Spleen (tissue), 7 donors: Measurements from ENCODE around the gene SLC37A3.

Source experiments
- POLR2A ChIP-seq, 3 donors: fragments of 450-650 bp; IDR thresholded peaks; one replicate each; pipeline ENCODE4 v1.5.1; 2017; ENCODE audit warnings: antibody characterized with exemption in 3 of 3, mild to moderate bottlenecking in 1 of 3
- TF ChIP-seq, protein P1 (sequence below), 11 experiments: fragments of 200-600 bp in 7 of 11; fragments of 450-650 bp in 4 of 11; sonication (generic) in 4 of 11; IDR thresholded peaks in 8 of 11; conservative IDR thresholded peaks in 3 of 11; 1 replicate in 7 of 11; 2 replicates in 4 of 11; pipeline versions ENCODE4 v1.4.0 to v1.8.0; 2016 to 2021; ENCODE audit warnings: antibody characterized with exemption in 11 of 11, inconsistent platforms in 4 of 11, mild to moderate bottlenecking in 1 of 11
- donor health status: DM: no; HTN: no; CAD: no; lungs with moderate emphysema.
- donor health status: DM: no; HTN: no; CAD: no.
- donor health status: DM: no; HTN: no; CAD: no.

DNA sequence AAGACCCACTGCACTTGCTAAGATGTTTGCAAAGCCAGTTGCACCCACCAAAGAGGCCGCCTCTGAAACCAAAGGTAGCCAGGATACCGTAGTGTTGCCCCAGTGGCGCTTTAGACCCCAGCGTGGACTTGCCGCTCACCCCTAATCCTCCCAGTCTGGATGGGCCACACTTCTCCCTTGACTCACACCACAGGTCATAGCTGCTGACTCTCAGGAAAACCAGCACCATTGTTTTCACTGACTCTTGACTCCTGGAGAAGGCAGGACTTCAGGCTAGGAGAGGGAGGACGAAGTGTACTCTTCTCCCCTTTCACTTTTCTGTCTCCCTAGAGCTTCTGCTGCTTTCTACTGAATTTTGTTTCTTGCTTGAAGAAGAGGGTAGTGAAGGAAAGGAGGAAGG is 27.8 kb upstream of the SLC37A3 start:
- TF ChIP-seq, protein P1, sequence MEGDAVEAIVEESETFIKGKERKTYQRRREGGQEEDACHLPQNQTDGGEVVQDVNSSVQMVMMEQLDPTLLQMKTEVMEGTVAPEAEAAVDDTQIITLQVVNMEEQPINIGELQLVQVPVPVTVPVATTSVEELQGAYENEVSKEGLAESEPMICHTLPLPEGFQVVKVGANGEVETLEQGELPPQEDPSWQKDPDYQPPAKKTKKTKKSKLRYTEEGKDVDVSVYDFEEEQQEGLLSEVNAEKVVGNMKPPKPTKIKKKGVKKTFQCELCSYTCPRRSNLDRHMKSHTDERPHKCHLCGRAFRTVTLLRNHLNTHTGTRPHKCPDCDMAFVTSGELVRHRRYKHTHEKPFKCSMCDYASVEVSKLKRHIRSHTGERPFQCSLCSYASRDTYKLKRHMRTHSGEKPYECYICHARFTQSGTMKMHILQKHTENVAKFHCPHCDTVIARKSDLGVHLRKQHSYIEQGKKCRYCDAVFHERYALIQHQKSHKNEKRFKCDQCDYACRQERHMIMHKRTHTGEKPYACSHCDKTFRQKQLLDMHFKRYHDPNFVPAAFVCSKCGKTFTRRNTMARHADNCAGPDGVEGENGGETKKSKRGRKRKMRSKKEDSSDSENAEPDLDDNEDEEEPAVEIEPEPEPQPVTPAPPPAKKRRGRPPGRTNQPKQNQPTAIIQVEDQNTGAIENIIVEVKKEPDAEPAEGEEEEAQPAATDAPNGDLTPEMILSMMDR (IDR thresholded peaks at IDR 0.05 in 8 of 11, conservative IDR thresholded peaks at IDR 0.05 in 3 of 11) = no peak
- no peak for TF ChIP-seq POLR2A (IDR thresholded peaks at IDR 0.05)
